ENCODE data around the gene PLG. TPM values are rescaled to one million over a fixed set of nuclear protein-coding genes. Genes with fewer than 3 reads are reported as not detected.

PLG gene
- total and polyA plus RNA-seq, 7 experiments from 2014 or later: 0.11 to 0.86 (median 0.38) TPM; not detected in 4

DNA sequence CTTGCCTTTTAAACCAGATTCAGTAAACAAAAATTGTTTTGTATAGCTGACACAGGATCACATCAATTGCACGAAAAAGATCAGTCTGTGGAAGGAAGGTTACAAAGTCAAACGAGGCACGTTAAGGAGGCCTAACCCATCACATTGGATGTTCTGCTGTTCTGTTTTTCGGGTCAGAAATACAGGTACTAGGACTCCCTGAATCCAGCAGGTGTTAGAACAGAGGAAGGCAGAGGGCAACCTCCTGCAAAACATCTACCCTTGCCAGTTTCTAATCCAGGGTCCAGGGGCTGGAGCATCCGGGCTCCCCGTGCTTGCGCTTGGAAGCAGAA, 64.6 kb downstream of the PLG start:
- no peak overlapping the region for H3K27ac ChIP-seq (ENCODE audit: low read depth, low read length)
- H3K4me3 Mint-ChIP-seq: peak overlapping the region in 5 of 10 donors; percentile 15 to 76 (median 29)
- no peak overlapping the region for H3K27ac Mint-ChIP-seq
- peaks cover 0 to 4% of the 10 kb centered on the region in 2 donors for H3K27me3 ChIP-seq (ENCODE audit: control insufficient read depth in 2 of 2, insufficient read depth in 2 of 2, low read length in 2 of 2)
- H3K36me3 Mint-ChIP-seq: no peaks in the 10 kb centered on the region
- intact Hi-C loops (cut with micrococcal nuclease): loop anchor here in 1 of 2 donors (2.0 kb wide), 1 partner anchor 248 kb away; no protein-coding TSS in a partner anchor
- peaks cover 0 to 9% (median 3%) of the 10 kb centered on the region in 7 donors for H3K4me1 Mint-ChIP-seq
- H3K4me1 ChIP-seq (ENCODE audit: control insufficient read depth in 2 of 2, insufficient read depth in 2 of 2, low read length in 2 of 2): no peaks in the 10 kb centered on the region
- peaks cover 0 to 13% (median 7%) of the 10 kb centered on the region in 11 donors for H3K9me3 Mint-ChIP-seq
- H3K36me3 ChIP-seq (ENCODE audit: control insufficient read depth in 2 of 3, insufficient read depth in 3 of 3, low read length in 3 of 3): no peaks in the 10 kb centered on the region
- peaks cover 25 to 54% (median 47%) of the 10 kb centered on the region in 5 donors for H3K27me3 Mint-ChIP-seq
- DNase-seq (no peak), ATAC-seq (no peak)
- no peaks in the 10 kb centered on the region for H3K9me3 ChIP-seq (ENCODE audit: control insufficient read depth in 2 of 3, low read length in 3 of 3)
- ChIA-PET POLR2A (no interaction called here), CTCF (no interaction called here)
- no peak overlapping the region for H3K4me3 ChIP-seq (ENCODE audit: low read length)

DNA sequence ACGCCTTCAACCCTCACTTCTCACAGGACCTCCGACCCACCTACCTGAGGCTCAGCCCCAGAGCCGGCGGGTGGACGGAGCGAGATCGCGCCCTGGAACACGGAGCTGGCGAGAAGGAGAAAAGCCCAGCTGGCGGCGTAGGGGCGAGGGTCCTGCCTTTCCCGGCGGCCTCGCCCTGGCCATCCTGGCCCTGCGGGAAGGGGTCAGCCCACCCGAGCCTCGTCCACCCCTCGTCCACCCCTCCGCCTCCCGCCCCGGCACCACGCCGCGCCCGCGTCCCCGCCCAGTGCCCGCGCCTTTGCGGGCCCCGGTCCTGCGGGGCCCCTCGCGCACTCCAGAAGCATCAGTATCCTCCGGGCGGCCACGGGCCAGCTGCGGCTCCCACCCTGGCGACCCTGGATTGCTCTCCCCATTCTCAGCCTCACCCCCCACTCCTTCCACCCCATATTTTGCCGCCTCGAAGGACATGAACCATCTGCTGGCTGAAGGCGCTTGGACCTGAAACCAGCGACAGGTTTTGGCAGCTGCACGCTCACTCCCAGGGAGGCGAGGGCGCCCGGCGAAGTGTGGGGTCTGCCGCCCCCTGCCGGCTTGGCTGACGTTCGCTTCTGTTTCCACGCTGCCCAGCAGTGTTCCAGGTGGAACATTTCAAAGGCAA, 65.1 kb downstream of the PLG start:
- ChIA-PET POLR2A (no interaction called here), CTCF (no interaction called here)
- no peak overlapping the region for H3K27ac ChIP-seq (ENCODE audit: low read depth, low read length)
- Mint-ChIP-seq H3K4me1 (peaks cover 0 to 9% (median 3%) of the 10 kb centered on the region in 7 donors), H3K27me3 (peaks cover 25 to 54% (median 47%) of the 10 kb centered on the region in 5 donors), H3K4me3 (peak overlapping the region; percentile 15 to 83 (median 63)), H3K27ac (no peak overlapping the region), H3K9me3 (peaks cover 0 to 8% (median 4%) of the 10 kb centered on the region in 11 donors), H3K36me3 (no peaks in the 10 kb centered on the region)
- DNase-seq (peak in 7 of 9 donors; percentile 8 to 50 (median 13)), ATAC-seq (peak; percentile 61)
- H3K36me3 ChIP-seq (ENCODE audit: control insufficient read depth in 2 of 3, insufficient read depth in 3 of 3, low read length in 3 of 3): no peaks in the 10 kb centered on the region
- peaks cover 0 to 4% of the 10 kb centered on the region in 2 donors for H3K27me3 ChIP-seq (ENCODE audit: control insufficient read depth in 2 of 2, insufficient read depth in 2 of 2, low read length in 2 of 2)
- H3K9me3 ChIP-seq (ENCODE audit: control insufficient read depth in 2 of 3, low read length in 3 of 3): no peaks in the 10 kb centered on the region
- no peak overlapping the region for H3K4me3 ChIP-seq (ENCODE audit: low read length)
- intact Hi-C loops (cut with micrococcal nuclease): loop anchor here in 1 of 2 donors (1.0 to 2.0 kb wide), 2 partner anchors 34 to 248 kb away; no protein-coding TSS in a partner anchor
- H3K4me1 ChIP-seq (ENCODE audit: control insufficient read depth in 2 of 2, insufficient read depth in 2 of 2, low read length in 2 of 2): no peaks in the 10 kb centered on the region

DNA sequence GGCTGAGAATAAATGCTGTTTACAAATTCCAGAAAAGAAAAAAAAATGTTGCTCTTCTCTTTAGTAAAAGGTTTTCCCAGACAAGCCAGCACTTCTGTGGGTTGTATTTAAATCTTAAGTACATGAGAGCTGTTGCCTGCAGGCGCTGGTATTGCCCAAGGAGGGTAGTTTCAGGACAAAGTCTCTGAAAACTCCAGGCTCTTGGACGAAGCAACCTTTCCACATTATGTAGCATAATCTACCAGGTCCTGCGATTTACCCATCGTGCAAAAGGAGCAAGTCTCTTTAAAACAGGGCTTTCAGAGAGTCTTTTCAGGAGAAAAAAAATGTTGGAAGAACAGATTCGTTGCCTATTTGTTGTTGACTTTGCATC, 65.6 kb downstream of the PLG start:
- CTCF ChIA-PET: no interaction called here
- no peak overlapping the region for H3K4me3 ChIP-seq (ENCODE audit: low read length)
- H3K4me3 Mint-ChIP-seq: peak overlapping the region in 7 of 10 donors; percentile 20 to 83 (median 65)
- no peaks in the 10 kb centered on the region for H3K36me3 ChIP-seq (ENCODE audit: control insufficient read depth in 2 of 3, insufficient read depth in 3 of 3, low read length in 3 of 3)
- H3K9me3 ChIP-seq (ENCODE audit: control insufficient read depth in 2 of 3, low read length in 3 of 3): no peaks in the 10 kb centered on the region
- POLR2A ChIA-PET: no interaction called here
- H3K9me3 Mint-ChIP-seq: peaks cover 0 to 3% (median 0%) of the 10 kb centered on the region in 11 donors
- H3K36me3 Mint-ChIP-seq: no peaks in the 10 kb centered on the region
- peaks cover 0 to 4% of the 10 kb centered on the region in 2 donors for H3K27me3 ChIP-seq (ENCODE audit: control insufficient read depth in 2 of 2, insufficient read depth in 2 of 2, low read length in 2 of 2)
- no peaks in the 10 kb centered on the region for H3K4me1 ChIP-seq (ENCODE audit: control insufficient read depth in 2 of 2, insufficient read depth in 2 of 2, low read length in 2 of 2)
- intact Hi-C loops (cut with micrococcal nuclease): loop anchor here in 1 of 2 donors (1.0 to 2.0 kb wide), 2 partner anchors 34 to 249 kb away; no protein-coding TSS in a partner anchor
- DNase-seq (no peak), ATAC-seq (no peak)
- peaks cover 25 to 54% (median 42%) of the 10 kb centered on the region in 5 donors for H3K27me3 Mint-ChIP-seq
- H3K27ac ChIP-seq (ENCODE audit: low read depth, low read length): no peak overlapping the region
- H3K4me1 Mint-ChIP-seq: peaks cover 0 to 9% (median 3%) of the 10 kb centered on the region in 7 donors
- H3K27ac Mint-ChIP-seq: no peak overlapping the region

DNA sequence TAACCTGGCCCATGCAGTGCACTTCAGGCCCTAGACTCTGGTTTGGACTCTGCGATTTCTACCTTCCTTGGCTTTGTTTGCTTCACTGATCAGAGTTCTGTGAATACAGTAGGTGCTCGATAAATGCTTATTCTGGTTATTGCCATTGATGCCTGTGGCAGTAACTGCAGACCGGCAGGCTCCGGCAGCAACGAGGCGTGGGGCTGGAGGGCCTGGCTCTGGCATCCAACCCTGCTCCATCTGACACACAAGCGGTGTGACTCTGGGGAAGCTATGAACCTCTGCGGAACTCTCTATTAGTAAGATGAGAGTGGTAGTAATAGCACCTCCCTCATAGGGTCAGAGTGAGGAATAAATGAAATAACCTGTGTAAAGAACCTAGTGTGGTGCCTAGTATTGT, 66.1 kb downstream of the PLG start:
- Histone ChIP-seq H3K36me3 (ENCODE audit: control insufficient read depth in 2 of 3, insufficient read depth in 3 of 3, low read length in 3 of 3) (no peaks in the 10 kb centered on the region), H3K4me1 (ENCODE audit: control insufficient read depth in 2 of 2, insufficient read depth in 2 of 2, low read length in 2 of 2) (no peaks in the 10 kb centered on the region), H3K27ac (ENCODE audit: low read depth, low read length) (no peak overlapping the region), H3K27me3 (ENCODE audit: control insufficient read depth in 2 of 2, insufficient read depth in 2 of 2, low read length in 2 of 2) (peaks cover 0 to 4% of the 10 kb centered on the region in 2 donors), H3K4me3 (ENCODE audit: low read length) (no peak overlapping the region), H3K9me3 (ENCODE audit: control insufficient read depth in 2 of 3, low read length in 3 of 3) (no peaks in the 10 kb centered on the region)
- peaks cover 25 to 54% (median 41%) of the 10 kb centered on the region in 5 donors for H3K27me3 Mint-ChIP-seq
- H3K36me3 Mint-ChIP-seq: no peaks in the 10 kb centered on the region
- ATAC-seq (no peak), DNase-seq (no peak)
- H3K9me3 Mint-ChIP-seq: peaks cover 0 to 1% (median 0%) of the 10 kb centered on the region in 11 donors
- CTCF ChIA-PET: no interaction called here
- intact Hi-C loops (cut with micrococcal nuclease): no loop called here
- peak overlapping the region in 6 of 10 donors; percentile 2 to 59 (median 20) for H3K4me3 Mint-ChIP-seq
- POLR2A ChIA-PET: no interaction called here
- no peak overlapping the region for H3K27ac Mint-ChIP-seq
- H3K4me1 Mint-ChIP-seq: peaks cover 0 to 9% (median 3%) of the 10 kb centered on the region in 7 donors

DNA sequence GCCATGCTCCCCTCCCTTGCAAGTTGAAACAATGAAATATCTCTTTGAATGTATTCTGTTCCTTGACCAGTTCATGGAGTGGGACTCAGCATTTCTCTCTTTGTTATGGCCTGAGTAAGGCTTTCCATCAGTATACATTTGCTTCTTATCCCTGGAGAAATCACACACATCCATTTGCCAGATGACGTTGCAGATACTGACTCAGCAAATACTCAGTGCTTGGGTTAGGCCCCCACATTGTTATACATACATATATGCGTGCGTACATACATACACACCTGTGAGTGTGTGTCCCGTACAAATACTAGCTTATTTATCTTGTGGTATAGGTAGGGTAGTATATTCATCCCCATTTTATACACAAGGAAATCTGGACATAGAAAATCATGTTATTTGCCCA, 72.4 kb downstream of the PLG start:
- Histone ChIP-seq H3K27me3 (ENCODE audit: control insufficient read depth in 2 of 2, insufficient read depth in 2 of 2, low read length in 2 of 2) (no peaks in the 10 kb centered on the region), H3K4me1 (ENCODE audit: control insufficient read depth in 2 of 2, insufficient read depth in 2 of 2, low read length in 2 of 2) (no peaks in the 10 kb centered on the region), H3K4me3 (ENCODE audit: low read length) (no peak overlapping the region), H3K27ac (ENCODE audit: low read depth, low read length) (no peak overlapping the region), H3K36me3 (ENCODE audit: control insufficient read depth in 2 of 3, insufficient read depth in 3 of 3, low read length in 3 of 3) (no peaks in the 10 kb centered on the region), H3K9me3 (ENCODE audit: control insufficient read depth in 2 of 3, low read length in 3 of 3) (no peaks in the 10 kb centered on the region)
- ChIA-PET POLR2A (no interaction called here), CTCF (no interaction called here)
- intact Hi-C loops (cut with micrococcal nuclease): no loop called here
- no peak for ATAC-seq
- no peak overlapping the region for H3K27ac Mint-ChIP-seq
- H3K4me3 Mint-ChIP-seq: no peak overlapping the region
- H3K9me3 Mint-ChIP-seq: no peaks in the 10 kb centered on the region
- no peaks in the 10 kb centered on the region for H3K36me3 Mint-ChIP-seq
- H3K27me3 Mint-ChIP-seq: peaks cover 0 to 18% (median 3%) of the 10 kb centered on the region in 5 donors
- no peaks in the 10 kb centered on the region for H3K4me1 Mint-ChIP-seq
- DNase-seq: no peak

DNA sequence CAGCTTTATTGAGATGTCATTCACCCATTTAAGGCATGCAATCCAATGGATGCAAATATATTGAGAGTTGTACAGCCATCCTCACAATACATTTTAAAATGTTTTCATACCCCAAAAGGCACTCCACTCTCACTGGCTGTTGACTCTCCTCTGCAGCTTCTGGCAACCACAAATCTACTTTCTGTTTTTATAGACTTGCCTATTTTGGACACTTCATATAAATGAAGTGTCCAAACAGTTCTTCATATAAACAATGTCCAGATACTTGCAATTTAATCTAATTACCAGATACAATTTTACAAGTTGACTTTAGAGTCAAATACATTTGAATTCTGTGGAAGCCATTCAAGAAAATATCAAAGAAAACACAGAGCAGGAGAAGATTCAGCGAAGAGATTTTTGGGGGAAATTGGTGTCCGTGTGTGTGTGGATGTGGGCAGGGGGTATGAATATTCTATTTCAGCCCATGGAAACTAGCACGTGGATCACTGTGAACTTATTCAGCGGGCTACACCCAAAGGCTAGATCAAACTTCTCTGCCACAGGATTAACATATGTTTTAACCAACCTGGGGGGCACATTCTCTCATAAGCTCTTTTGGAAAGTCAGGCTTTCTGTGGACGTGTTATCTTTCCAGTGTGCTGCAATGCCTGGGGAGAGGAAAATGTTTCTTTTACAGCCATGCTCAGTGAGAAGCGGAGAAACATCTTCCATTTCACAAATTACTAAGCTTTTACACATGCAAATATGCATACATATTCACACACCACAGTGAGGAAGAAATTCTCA, 73.9 kb downstream of the PLG start:
- no peaks in the 10 kb centered on the region for H3K36me3 Mint-ChIP-seq
- no peak overlapping the region for H3K4me3 ChIP-seq (ENCODE audit: low read length)
- CTCF ChIA-PET: no interaction called here

More for the DNA sequence above, 73.9 kb downstream of the PLG start:
- intact Hi-C loops (cut with micrococcal nuclease): no loop called here
- no peak overlapping the region for H3K4me3 Mint-ChIP-seq
- DNase-seq (no peak), ATAC-seq (no peak)
- H3K9me3 Mint-ChIP-seq: peaks cover 0 to 5% (median 0%) of the 10 kb centered on the region in 11 donors
- H3K4me1 ChIP-seq (ENCODE audit: control insufficient read depth in 2 of 2, insufficient read depth in 2 of 2, low read length in 2 of 2): no peaks in the 10 kb centered on the region
- H3K4me1 Mint-ChIP-seq: no peaks in the 10 kb centered on the region
- H3K27ac Mint-ChIP-seq: no peak overlapping the region
- no peaks in the 10 kb centered on the region for H3K27me3 ChIP-seq (ENCODE audit: control insufficient read depth in 2 of 2, insufficient read depth in 2 of 2, low read length in 2 of 2)
- peaks cover 0 to 13% (median 4%) of the 10 kb centered on the region in 5 donors for H3K27me3 Mint-ChIP-seq
- H3K9me3 ChIP-seq (ENCODE audit: control insufficient read depth in 2 of 3, low read length in 3 of 3): no peaks in the 10 kb centered on the region
- no peaks in the 10 kb centered on the region for H3K36me3 ChIP-seq (ENCODE audit: control insufficient read depth in 2 of 3, insufficient read depth in 3 of 3, low read length in 3 of 3)
- no peak overlapping the region for H3K27ac ChIP-seq (ENCODE audit: low read depth, low read length)
- POLR2A ChIA-PET: no interaction called here

All from naive thymus-derived CD4-positive, alpha-beta T cell (primary cell).